Muscle of leg (tissue), 11 donors: ENCODE results near the gene KCNQ1. TPM values are rescaled to one million over a fixed set of nuclear protein-coding genes. Genes with fewer than 3 reads are reported as not detected.

Experiments used
- DNase-seq: peaks from one replicate; pipeline ENCODE4 v3.0.0; 2013
- H3K27ac ChIP-seq: one replicate; pipeline ENCODE4 v1.5.1; 2013; ENCODE audit warnings: mild to moderate bottlenecking, low read length, control low read depth
- H3K27me3 ChIP-seq: one replicate; pipeline ENCODE4 v1.6.1; 2013; ENCODE audit warnings: low read length; ENCODE audit not compliant: control insufficient read depth, insufficient read depth
- H3K36me3 ChIP-seq: one replicate; pipeline ENCODE4 v1.6.1; 2013; ENCODE audit warnings: low read length; ENCODE audit not compliant: control insufficient read depth, insufficient read depth
- H3K4me1 ChIP-seq: one replicate; pipeline ENCODE4 v1.6.1; 2013; ENCODE audit warnings: low read length; ENCODE audit not compliant: control insufficient read depth, insufficient read depth
- H3K4me3 ChIP-seq: one replicate; pipeline ENCODE4 v1.5.1; 2013; ENCODE audit warnings: low read length, control low read depth
- H3K9me3 ChIP-seq: replicated peaks from 2 replicates; pipeline ENCODE4 v1.6.1; 2013; ENCODE audit warnings: low read depth, low read length; ENCODE audit not compliant: control insufficient read depth
- WGBS: methylation state at CpG from one replicate; pipeline ENCODE4 v1.1.5; 2013; ENCODE audit warnings: missing lambda C conversion rate; ENCODE audit not compliant: insufficient coverage; 5-methylcytosine and 5-hydroxymethylcytosine counted together
- polyA plus RNA-seq, 8 donors: library from polyadenylated mRNA; unstranded; fragments of 120-200 nt; gene quantifications; one replicate each; pipeline versions ENCODE4 v1.2.1 to v1.2.3, GENCODE V29; 2013; ENCODE audit warnings: inconsistent platforms in 1 of 8, low replicate concordance in 1 of 8; ENCODE audit not compliant: insufficient read length in 8 of 8, insufficient read depth in 1 of 8
- total RNA-seq: library from RNA; stranded (reverse); fragments of 120-200 nt; gene quantifications from one replicate; pipeline ENCODE4 v1.2.4, GENCODE V29; 2013

KCNQ1 gene
- total and polyA plus RNA-seq, 9 donors: 0.84 to 4.1 (median 2.6) TPM

DNA sequence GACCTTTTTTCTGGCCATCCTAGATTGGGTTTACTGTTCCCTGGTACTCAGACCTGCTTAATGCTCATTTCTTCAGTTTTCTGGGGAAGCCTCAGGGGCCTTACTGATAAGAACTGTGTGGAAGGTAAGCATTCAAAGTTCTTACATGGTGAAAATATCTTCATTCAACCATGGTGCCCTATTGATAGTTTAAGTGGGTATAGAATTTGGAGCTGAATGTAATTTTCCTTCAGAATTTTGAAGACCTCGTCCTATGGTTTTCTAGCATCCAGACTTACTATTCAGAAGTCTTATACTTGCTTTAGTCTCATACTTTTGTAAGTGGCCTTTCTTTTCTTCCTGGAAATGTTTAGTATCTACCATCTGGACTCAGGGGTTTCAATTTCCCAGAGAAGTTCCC lies 365.0 kb downstream of the KCNQ1 start:
- H3K9me3 ChIP-seq: peaks cover 6% of the 10 kb centered on the region
- DNase-seq: no peak
- WGBS: no CpG with 5 or more reads among the region's 1 CpG
- no peak overlapping the region for H3K27ac ChIP-seq
- no peak overlapping the region for H3K4me3 ChIP-seq
- peaks cover 70% of the 10 kb centered on the region for H3K4me1 ChIP-seq
- H3K27me3 ChIP-seq: peaks cover 19% of the 10 kb centered on the region
- no peaks in the 10 kb centered on the region for H3K36me3 ChIP-seq

DNA sequence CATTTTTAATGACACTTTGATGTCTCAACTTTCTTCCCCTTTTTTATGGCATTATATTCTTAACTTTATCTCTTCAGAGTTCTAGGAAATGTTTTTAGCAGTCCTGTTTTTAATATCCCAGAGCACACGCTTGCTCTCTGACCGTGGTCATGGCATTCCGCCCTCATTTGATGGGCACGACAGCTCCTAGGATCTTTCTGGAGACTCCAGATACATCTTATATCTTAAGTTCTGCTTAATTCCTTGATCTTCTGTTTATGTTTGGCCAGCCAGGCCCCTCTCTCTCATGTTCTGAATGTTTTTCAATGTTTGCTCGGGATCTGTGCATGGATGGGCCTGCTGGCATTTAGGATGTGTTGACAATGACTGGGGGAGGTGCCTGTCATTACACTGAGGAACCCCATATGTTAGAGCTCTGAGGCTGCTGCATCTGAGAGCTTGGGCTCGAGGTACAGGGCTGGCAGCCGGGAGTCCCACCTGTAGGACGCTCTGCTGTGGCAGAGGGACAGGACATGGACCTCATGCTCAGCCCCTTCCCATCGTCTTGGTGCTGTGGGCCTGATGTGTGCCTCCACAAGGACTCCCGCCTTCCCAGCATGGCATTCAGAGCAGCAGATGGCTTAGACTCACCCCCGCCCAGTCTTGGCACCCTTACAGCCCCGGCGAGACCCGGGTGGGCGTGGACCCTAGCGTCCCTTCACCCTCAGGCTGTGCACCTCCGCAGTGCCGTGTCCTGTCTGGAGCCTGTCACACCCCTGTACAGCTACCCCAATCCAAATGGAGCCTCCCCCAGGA lies 365.8 kb downstream of the KCNQ1 start:
- peaks cover 69% of the 10 kb centered on the region for H3K4me1 ChIP-seq
- DNase-seq: no peak
- H3K27me3 ChIP-seq: peaks cover 12% of the 10 kb centered on the region
- H3K27ac ChIP-seq: no peak overlapping the region
- no peak overlapping the region for H3K4me3 ChIP-seq
- H3K36me3 ChIP-seq: no peaks in the 10 kb centered on the region
- 88% methylated on average over 14 of the region's 18 CpGs for WGBS
- H3K9me3 ChIP-seq: peaks cover 6% of the 10 kb centered on the region

DNA sequence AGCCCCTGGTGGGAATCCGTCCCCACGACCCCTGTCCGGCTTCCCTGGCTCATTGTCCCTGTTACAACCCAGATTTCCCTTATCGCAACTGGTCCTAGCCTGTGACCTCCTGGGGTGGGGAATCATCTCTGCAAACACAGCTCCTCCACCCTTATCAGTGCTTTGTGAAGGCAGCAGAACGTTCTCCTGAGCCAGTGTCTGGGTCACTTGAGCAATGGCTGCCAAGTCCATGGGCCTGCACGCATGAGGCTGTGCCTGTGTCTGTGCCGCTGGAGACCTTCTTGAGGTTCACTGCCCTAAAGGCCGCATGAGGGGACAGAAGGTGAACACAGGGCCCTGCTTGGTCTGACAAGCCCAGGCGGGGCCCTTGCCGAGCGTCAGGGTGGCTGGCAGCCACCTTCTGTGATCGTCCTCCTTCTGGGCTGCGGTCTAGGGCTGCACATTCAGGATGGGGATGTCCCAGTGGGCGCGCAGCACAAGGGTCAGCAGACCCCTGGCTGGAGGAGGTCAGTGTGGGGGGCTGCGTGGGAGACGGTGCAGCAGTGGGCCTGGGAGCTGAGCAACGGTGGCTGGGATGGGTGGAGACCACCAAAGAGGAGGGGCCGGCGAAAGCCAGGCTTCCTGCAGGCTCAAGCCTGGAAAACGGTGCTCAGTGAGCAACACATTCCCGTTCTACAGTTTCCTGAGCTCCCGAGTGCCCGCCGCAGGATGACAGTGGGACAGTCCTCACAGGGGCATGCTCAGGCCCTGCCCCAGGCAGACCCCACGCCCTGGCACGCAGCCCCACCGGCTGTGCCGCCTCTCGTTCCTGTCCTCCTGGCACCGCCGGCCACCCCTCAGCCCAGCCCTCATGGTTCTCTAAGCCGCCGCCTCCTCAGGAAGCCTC lies 366.6 kb downstream of the KCNQ1 start:
- Histone ChIP-seq H3K27me3 (peaks cover 12% of the 10 kb centered on the region), H3K4me1 (peaks cover 64% of the 10 kb centered on the region), H3K4me3 (no peak overlapping the region), H3K27ac (peak overlapping the region; percentile 78), H3K9me3 (peaks cover 12% of the 10 kb centered on the region), H3K36me3 (no peaks in the 10 kb centered on the region)
- DNase-seq: no peak
- WGBS: 61% methylated on average over 34 of the region's 34 CpGs

DNA sequence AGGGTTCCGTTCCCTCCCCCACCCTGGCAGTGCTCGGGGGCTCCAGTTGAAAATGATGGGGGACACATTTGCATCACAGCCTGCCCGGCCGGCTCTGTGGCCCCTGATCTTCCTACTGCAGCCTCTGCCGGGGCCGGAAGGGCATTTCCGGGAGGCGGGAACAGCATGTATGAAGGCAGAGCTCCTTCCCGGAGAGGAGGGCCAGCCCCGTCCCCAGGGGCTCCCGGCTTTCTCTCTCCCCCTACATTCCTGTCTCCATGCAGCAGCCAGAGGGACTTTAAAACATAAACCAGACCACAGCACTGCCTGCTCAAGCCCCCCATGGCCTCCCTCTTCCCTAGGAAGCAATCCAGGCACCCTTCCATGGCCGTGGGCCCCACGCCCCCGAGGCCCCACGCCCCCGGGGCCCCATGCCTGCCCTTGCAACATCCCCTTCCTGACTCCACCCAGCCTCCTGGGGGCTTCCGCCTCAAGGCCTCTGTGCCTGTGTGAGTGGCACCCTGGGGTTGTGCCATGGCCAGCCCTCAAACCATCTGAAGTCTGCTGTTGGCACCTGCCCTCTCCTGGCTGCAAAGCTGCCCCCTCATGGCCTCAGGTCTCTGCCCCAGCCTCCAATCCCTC lies 367.7 kb downstream of the KCNQ1 start:
- Histone ChIP-seq H3K4me3 (peak overlapping the region; percentile 26), H3K4me1 (peaks cover 61% of the 10 kb centered on the region), H3K36me3 (no peaks in the 10 kb centered on the region), H3K27ac (peak overlapping the region; percentile 78), H3K9me3 (peaks cover 15% of the 10 kb centered on the region), H3K27me3 (peaks cover 6% of the 10 kb centered on the region)
- peak; percentile 92 for DNase-seq
- WGBS: 1% methylated on average over 13 of the region's 17 CpGs

DNA sequence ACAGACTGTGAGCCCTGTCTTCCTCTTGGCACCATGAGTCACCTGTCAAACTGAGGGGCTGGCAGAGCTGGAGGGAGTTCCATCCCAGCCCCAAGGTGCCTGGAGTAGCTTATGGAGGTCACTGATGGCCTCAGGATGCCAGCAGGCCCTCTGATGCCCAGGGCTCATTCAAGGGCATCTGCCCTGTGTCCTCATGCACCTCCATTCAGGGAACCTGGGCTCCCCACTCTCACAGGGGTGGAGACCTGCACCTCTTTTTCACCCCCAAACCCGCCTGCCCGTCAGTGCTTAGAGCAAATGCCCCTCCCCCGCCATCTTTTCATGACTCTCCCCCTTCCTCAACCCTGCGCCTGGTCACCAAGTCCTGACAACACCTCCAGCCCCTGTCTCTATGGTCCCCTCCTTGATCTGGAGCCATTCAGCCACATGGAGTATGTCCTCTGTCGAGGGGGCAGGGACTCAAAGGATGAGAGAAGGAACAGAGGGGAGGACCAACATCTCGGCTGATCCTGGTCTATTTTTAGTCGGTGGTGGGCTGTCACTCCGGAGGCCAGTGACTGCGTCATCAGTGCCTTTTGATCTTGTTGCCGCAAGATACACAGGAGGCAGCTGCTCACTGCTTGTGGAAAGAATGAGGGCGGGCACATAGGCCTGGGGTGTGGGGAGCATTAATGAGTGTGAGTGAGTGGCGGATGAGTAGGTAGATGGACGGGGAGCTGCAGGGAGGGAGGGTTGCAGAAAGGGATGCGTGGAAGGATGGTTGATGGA lies 368.5 kb downstream of the KCNQ1 start:
- DNase-seq: peak; percentile 63
- 62% methylated on average over 13 of the region's 14 CpGs for WGBS
- Histone ChIP-seq H3K4me3 (no peak overlapping the region), H3K27me3 (peaks cover 6% of the 10 kb centered on the region), H3K4me1 (peaks cover 57% of the 10 kb centered on the region), H3K36me3 (no peaks in the 10 kb centered on the region), H3K27ac (peak overlapping the region; percentile 20), H3K9me3 (peaks cover 15% of the 10 kb centered on the region)

DNA sequence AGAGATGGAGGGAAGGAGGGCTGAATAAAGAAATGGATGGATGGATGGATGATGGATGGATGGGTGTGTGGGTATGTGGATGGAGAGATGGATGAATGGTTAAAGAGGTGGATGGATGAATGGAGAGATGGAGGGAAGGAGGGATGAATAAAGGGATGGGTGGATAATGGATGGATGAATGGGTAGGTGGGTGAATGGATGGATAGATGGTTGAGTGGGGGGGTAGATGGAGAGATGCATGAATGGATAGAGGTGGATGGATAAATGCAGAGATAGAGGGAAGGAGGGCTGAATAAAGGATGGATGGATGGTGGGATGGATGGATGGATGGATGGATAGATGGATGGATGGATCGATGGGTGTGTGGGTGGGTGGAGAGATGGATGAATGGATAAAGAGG lies 369.2 kb downstream of the KCNQ1 start:
- no peak for DNase-seq
- peaks cover 62% of the 10 kb centered on the region for H3K4me1 ChIP-seq
- H3K27ac ChIP-seq: no peak overlapping the region
- no peaks in the 10 kb centered on the region for H3K36me3 ChIP-seq
- WGBS: 97% methylated on average over 1 of the region's 1 CpG
- H3K4me3 ChIP-seq: no peak overlapping the region
- H3K9me3 ChIP-seq: peaks cover 15% of the 10 kb centered on the region
- peaks cover 6% of the 10 kb centered on the region for H3K27me3 ChIP-seq

DNA sequence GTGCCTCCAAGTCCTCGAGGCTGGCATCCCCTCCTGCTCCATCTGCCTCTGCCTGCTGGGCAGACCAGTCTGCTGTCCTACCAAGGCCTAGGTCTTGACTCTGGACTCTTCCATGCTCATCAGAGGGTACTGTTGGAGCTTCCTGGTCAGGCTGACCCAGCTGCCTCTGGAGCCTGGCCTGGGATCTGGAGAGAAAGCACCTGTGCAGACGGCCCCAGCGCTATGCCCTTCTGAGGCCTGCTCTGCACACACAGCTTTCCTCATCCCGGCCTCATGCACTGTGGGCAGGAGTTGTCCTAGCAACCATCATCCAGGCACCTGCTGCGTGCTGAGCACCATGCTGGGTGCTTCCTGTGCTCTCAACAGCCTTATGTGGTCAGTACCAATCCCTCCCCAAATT lies 369.9 kb downstream of the KCNQ1 start:
- H3K4me1 ChIP-seq: peaks cover 60% of the 10 kb centered on the region
- DNase-seq: no peak
- H3K27ac ChIP-seq: no peak overlapping the region
- peaks cover 16% of the 10 kb centered on the region for H3K9me3 ChIP-seq
- H3K4me3 ChIP-seq: no peak overlapping the region
- WGBS: 80% methylated on average over 4 of the region's 5 CpGs
- peaks cover 2% of the 10 kb centered on the region for H3K27me3 ChIP-seq
- H3K36me3 ChIP-seq: no peaks in the 10 kb centered on the region

DNA sequence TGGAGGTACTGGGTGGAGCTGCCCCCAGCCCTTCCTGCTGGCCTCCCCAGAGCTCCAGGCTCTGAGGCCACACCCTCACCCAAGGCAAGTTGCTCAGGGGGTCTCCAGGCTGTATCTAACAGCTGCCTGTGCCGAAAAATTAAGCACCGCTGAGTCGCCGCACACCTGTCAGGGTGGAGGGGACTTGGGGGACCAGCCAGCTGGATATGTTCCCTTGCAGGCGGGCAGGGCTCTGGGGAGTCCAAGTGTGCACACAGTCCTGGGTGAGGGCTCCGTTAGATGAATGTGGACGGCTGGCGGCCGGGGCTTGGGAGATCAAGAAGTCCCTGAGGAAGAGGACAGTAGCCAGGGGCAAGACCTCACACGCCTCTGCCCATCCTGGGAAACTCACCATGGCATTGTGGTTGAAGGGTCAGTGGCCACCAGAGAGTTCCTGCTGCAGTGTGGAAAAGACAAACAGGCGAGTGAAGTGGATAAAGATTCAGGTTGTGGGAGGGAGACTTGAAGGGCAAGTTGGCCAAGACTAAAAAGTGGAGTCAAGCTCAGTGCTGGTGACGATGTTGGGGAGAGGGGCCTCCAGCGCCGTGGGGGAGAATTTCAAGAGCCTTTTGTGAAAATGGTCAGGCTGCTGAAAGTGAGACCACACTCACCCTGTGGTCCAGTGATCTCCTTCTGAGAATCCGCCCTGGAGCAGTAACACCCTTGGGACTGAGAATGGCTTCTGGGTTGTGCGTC lies 371.1 kb downstream of the KCNQ1 start:
- no peaks in the 10 kb centered on the region for H3K36me3 ChIP-seq
- H3K9me3 ChIP-seq: peaks cover 13% of the 10 kb centered on the region
- H3K27me3 ChIP-seq: peaks cover 2% of the 10 kb centered on the region
- DNase-seq: no peak
- H3K4me3 ChIP-seq: no peak overlapping the region
- H3K4me1 ChIP-seq: peaks cover 55% of the 10 kb centered on the region
- no peak overlapping the region for H3K27ac ChIP-seq
- WGBS: 91% methylated on average over 16 of the region's 16 CpGs

DNA sequence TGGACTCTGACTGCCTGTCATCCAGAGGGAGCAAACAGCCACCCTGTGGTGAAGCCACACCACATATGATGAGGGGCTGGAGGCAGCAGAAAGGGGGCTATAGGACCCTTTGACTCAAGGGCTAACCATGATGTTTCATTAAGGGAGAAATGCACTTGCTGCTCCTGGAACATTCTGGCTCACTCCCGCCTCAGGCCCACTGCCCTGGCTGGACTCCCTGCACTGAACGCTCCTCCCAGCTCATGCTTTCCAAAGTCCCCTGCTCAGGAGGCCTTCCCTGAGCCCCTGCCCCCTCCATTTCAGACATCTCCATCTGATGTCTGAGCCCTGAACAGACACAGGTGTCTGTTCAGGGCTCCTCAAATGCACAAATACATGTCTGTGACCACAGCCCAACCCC lies 371.7 kb downstream of the KCNQ1 start:
- H3K4me1 ChIP-seq: peaks cover 49% of the 10 kb centered on the region
- no peak for DNase-seq
- 61% methylated on average over 2 of the region's 2 CpGs for WGBS

More for the DNA sequence above, 371.7 kb downstream of the KCNQ1 start:
- Histone ChIP-seq H3K4me3 (no peak overlapping the region), H3K27ac (no peak overlapping the region), H3K36me3 (no peaks in the 10 kb centered on the region), H3K9me3 (peaks cover 13% of the 10 kb centered on the region), H3K27me3 (peaks cover 2% of the 10 kb centered on the region)
